Sigmoid colon (tissue), 7 donors: ENCODE results near the gene OPN3. TPM values are rescaled to one million over a fixed set of nuclear protein-coding genes. Genes with fewer than 3 reads are reported as not detected.

ENCODE experiments used
- DNase-seq: peaks from one replicate; pipeline ENCODE4 v3.0.0-alpha.2; 2019
- H3K27ac ChIP-seq, 4 donors: fragments of 200-600 bp; sonication (generic); one replicate each; pipeline ENCODE4 v1.5.1; 2016 to 2019; ENCODE audit warnings: mild to moderate bottlenecking in 1 of 4
- H3K27me3 ChIP-seq, 3 donors: fragments of 200-600 bp; sonication (generic); one replicate each; pipeline ENCODE4 v1.5.1; 2019; ENCODE audit warnings: mild to moderate bottlenecking in 1 of 3
- H3K36me3 ChIP-seq, 4 donors: fragments of 200-600 bp; sonication (generic); one replicate each; pipeline ENCODE4 v1.5.1; 2016 to 2019
- H3K4me1 ChIP-seq, 4 donors: fragments of 200-600 bp; sonication (generic); one replicate each; pipeline ENCODE4 v1.5.1; 2017 to 2019
- H3K4me3 ChIP-seq, 4 donors: fragments of 200-600 bp; sonication (generic); one replicate each; pipeline ENCODE4 v1.5.1; 2017 to 2019; ENCODE audit warnings: mild to moderate bottlenecking in 2 of 4, moderate library complexity in 1 of 4
- H3K9me3 ChIP-seq, 4 donors: fragments of 200-600 bp in 3 of 4; sonication (generic) in 3 of 4; one replicate each; pipeline versions ENCODE4 v1.5.1 to v1.6.1; 2013 to 2019
- CTCF ChIP-seq, 4 experiments: fragments of 450-650 bp in 3 of 4; fragments of 200-600 bp in 1 of 4; IDR thresholded peaks; one replicate each; pipeline ENCODE4 v1.5.1; 2016 to 2019; ENCODE audit warnings: antibody characterized with exemption in 4 of 4, mild to moderate bottlenecking in 3 of 4, moderate library complexity in 2 of 4
- EP300 ChIP-seq, 4 donors: sonication (generic); formaldehyde crosslinking; IDR thresholded peaks; one replicate each; pipeline ENCODE4 v1.6.1; 2017; ENCODE audit warnings: antibody characterized with exemption in 4 of 4
- POLR2A ChIP-seq, 2 donors: fragments of 450-650 bp; IDR thresholded peaks; one replicate each; pipeline ENCODE4 v1.6.1; 2016; ENCODE audit warnings: antibody characterized with exemption in 2 of 2, mild to moderate bottlenecking in 2 of 2, moderate library complexity in 2 of 2
- POLR2AphosphoS5 ChIP-seq, 4 donors: sonication (generic); formaldehyde crosslinking; IDR thresholded peaks; one replicate each; pipeline ENCODE4 v1.6.1; 2017; ENCODE audit warnings: antibody characterized with exemption in 4 of 4
- WGBS, 2 donors: extraction: QIAGEN DNeasy Blood & Tissue Kit; methylation state at CpG; one replicate each; pipeline ENCODE4 v1.1.7; 2013; 5-methylcytosine and 5-hydroxymethylcytosine counted together
- intact Hi-C: fragments of 100-400 bp; cut with DNase I; formaldehyde crosslinking; loops from one replicate; pipeline ENCODE4 v1.15.1; 2023
- polyA plus RNA-seq, 3 donors: library from polyadenylated mRNA; stranded (reverse); fragments of 200-250 nt; gene quantifications; one replicate each; pipeline ENCODE4 v1.2.3, GENCODE V29; 2013
- total RNA-seq, 4 donors: library from RNA; depleted of rRNA; stranded (reverse); fragments of >200 nt; gene quantifications; one replicate each; pipeline ENCODE4 v1.1.0, GENCODE V29; 2016
- donor health status: healthy with polysubstance abuse.
- donor health status: Bipolar disorder and iron deficiency.
- donor health status: healthy.

OPN3 gene
- total and polyA plus RNA-seq, 7 donors: 2.5 to 58.9 (median 12.8) TPM

- no peak for TF ChIP-seq EP300 (IDR thresholded peaks at IDR 0.05)
- TF ChIP-seq CTCF (IDR thresholded peaks at IDR 0.05): no peak
- no peak for TF ChIP-seq POLR2A (IDR thresholded peaks at IDR 0.05)
- TF ChIP-seq POLR2AphosphoS5 (IDR thresholded peaks at IDR 0.05): no peak
- no peak overlapping the region for H3K4me3 ChIP-seq
- no peaks in the 10 kb centered on the region for H3K4me1 ChIP-seq
- H3K9me3 ChIP-seq: peaks cover 0 to 3% (median 0%) of the 10 kb centered on the region in 4 donors
- H3K36me3 ChIP-seq: no peaks in the 10 kb centered on the region
- no peak for DNase-seq
- no peaks in the 10 kb centered on the region for H3K27me3 ChIP-seq
- intact Hi-C loops: no loop called here
- no peak overlapping the region for H3K27ac ChIP-seq
Observed at GRCh38 chr1:241574154-241574553, 66.0 kb downstream of the OPN3 start.

- Histone ChIP-seq H3K27ac (no peak overlapping the region), H3K36me3 (no peaks in the 10 kb centered on the region), H3K27me3 (no peaks in the 10 kb centered on the region), H3K4me3 (no peak overlapping the region), H3K4me1 (no peaks in the 10 kb centered on the region), H3K9me3 (no peaks in the 10 kb centered on the region)
- DNase-seq: no peak
- no peak for TF ChIP-seq CTCF (IDR thresholded peaks at IDR 0.05)
- TF ChIP-seq POLR2AphosphoS5 (IDR thresholded peaks at IDR 0.05): no peak
- TF ChIP-seq POLR2A (IDR thresholded peaks at IDR 0.05): no peak
- TF ChIP-seq EP300 (IDR thresholded peaks at IDR 0.05): no peak
- intact Hi-C loops: no loop called here
- 97% methylated on average over 2 of the region's 2 CpGs for WGBS, 2 donors
Observed at GRCh38 chr1:241569848-241570247, 70.3 kb downstream of the OPN3 start.

DNA sequence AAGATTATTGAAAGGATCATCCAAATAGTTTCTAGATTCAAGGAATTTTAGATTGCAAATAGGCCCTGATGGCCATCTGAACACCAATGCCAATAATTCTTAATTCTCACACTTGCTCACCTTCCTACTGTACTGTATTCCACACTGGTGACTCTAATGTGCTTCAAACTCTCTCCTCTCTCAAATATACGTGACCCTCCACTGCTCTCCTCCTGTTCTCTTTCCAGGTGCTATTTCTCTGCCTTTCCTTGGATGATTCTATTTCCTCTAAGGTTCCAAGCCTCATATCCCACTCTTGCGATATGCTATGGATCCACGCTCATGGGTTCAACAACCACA, 79.4 kb downstream of the OPN3 start:
- no peak overlapping the region for H3K4me3 ChIP-seq
- no peak overlapping the region for H3K27ac ChIP-seq
- H3K36me3 ChIP-seq: no peaks in the 10 kb centered on the region
- TF ChIP-seq POLR2A (IDR thresholded peaks at IDR 0.05) (no peak), EP300 (IDR thresholded peaks at IDR 0.05) (no peak), POLR2AphosphoS5 (IDR thresholded peaks at IDR 0.05) (no peak), CTCF (IDR thresholded peaks at IDR 0.05) (no peak)
- 90 to 91% methylated on average over 3 of the region's 3 CpGs for WGBS, 2 donors
- DNase-seq: no peak
- intact Hi-C loops: no loop called here
- no peaks in the 10 kb centered on the region for H3K27me3 ChIP-seq
- H3K9me3 ChIP-seq: no peaks in the 10 kb centered on the region
- H3K4me1 ChIP-seq: no peaks in the 10 kb centered on the region

GRCh38 chr1:241560146-241560848, 79.9 kb downstream of the OPN3 start:
- no peak overlapping the region for H3K4me3 ChIP-seq
- no peak overlapping the region for H3K27ac ChIP-seq
- WGBS, 2 donors: 86% methylated on average over 4 of the region's 4 CpGs
- H3K36me3 ChIP-seq: no peaks in the 10 kb centered on the region
- intact Hi-C loops: no loop called here
- no peaks in the 10 kb centered on the region for H3K9me3 ChIP-seq
- TF ChIP-seq CTCF (IDR thresholded peaks at IDR 0.05): no peak
- TF ChIP-seq POLR2A (IDR thresholded peaks at IDR 0.05): no peak
- TF ChIP-seq POLR2AphosphoS5 (IDR thresholded peaks at IDR 0.05): no peak
- no peak for TF ChIP-seq EP300 (IDR thresholded peaks at IDR 0.05)
- H3K27me3 ChIP-seq: no peaks in the 10 kb centered on the region
- H3K4me1 ChIP-seq: no peaks in the 10 kb centered on the region
- no peak for DNase-seq
